GM19351 (cell line): Measurements from ENCODE around the gene ARHGAP10.

Source experiments
- ATAC-seq: cut with Tn5 transposase; IDR thresholded peaks from one replicate; pipeline ENCODE4 v1.9.1; 2021; ENCODE audit warnings: mild to moderate bottlenecking, moderate library complexity; ENCODE audit not compliant: unreplicated experiment

The ARHGAP10 gene

DNA sequence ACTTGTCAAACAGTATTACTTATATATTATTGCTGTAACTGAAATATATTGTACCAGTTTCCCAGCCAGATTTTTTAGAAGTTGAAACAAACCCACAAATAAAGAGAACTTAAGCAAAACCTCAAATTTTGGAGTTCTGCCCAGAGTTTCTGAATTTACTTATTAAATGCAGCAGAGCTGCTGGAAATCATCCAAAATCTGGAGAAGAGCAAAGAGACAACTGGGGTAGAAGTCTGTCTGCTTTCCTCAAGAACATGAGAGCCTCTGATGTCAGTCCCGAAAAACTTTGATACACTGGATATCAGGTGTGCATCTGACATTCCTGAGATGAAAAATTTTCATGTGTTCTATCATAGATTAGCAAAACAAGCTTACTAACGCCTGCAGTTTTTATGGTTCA is 384.4 kb downstream of the ARHGAP10 start:
- no peak for ATAC-seq

DNA sequence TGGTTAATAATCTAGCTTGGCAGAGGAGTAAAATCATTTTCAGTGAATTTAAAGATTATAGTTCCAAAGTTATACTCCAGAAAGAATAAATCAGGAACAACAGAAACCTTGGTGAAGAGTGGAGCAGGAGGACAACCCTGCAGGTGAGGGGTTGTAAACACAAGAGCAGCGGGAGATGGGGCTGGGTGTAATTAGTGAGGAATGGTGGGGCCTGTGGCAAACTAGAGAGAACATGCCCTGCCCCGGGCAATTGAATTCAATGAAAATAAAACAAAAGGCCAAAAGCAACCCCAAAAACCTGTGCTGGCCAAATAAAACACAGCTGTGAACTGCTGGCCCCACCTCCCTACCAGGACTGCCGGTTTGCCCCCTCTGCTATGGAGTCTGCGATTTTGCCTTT is 385.1 kb downstream of the ARHGAP10 start:
- ATAC-seq, result no peak

DNA sequence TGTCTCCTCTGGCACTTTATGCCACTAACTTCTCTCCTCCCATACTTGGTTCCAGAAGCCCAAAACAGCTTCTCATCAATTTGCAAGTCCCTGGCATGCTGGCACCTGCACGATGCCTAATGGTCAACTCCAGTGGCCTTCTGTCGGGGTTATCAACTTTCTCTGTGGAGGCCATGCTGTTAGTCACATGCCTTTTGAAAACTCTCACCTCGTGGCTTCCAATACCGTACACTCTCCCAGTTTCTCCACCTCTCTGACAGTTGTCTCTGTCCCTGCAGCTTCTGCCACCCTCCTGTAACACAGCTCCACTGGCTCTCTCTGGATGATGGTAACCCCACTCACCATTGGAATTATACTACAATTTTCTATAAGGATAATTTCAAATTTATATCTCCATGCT is 386.3 kb downstream of the ARHGAP10 start:
- no peak for ATAC-seq

DNA sequence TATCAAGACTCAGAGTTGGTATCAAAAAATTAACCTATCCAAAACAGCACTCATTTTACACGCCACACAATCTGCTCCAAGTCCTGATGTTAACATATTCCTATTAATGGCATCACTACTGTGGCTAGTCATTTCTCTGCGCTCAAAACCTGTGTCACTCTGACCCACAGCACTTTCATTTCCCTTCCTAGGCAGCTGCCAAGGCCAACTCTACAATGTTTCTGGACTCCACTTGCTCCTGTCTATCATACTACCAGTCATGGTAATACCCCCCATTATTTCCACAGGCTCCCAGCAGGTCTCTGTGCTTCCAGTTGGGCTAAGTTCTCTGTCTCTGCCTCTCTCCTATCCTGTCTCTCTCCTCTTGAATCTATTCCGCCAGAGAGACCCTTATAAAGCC is 386.7 kb downstream of the ARHGAP10 start:
- ATAC-seq, result no peak

DNA sequence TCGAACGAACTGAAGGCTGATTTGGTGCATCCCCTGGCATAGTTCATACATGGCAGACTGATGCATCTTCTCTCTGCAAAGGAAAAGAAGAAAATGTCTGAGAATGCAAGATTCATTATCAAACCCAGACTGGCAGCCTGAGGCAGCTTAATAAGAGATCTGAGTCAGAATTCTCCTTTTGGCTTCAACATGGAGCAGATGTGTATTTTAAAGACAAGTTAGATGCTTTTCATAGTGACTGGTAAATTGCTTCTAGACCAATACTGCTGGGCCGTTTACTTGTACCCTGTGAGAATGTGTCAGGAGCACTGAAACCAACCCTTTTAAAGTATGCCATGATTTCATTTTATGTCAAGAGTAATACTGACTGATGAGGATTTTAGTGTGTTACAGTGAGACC is 388.3 kb downstream of the ARHGAP10 start:
- no peak for ATAC-seq
